DMS114 treated with DMSO at 0.1 percent for 48 hours (cell line): ENCODE measurements around the gene SPCS2.
"Not testable (repeated sequence)": the region's sequence is repeated elsewhere in the genome, so short reads cannot be mapped to it uniquely, and the experiment has no call there.

ENCODE experiments used
- DNase-seq: peaks from one replicate; lab custom pipeline; 2025; ENCODE audit not compliant: unreplicated experiment; lab: John Stamatoyannopoulos, UW

Gene SPCS2

DNA sequence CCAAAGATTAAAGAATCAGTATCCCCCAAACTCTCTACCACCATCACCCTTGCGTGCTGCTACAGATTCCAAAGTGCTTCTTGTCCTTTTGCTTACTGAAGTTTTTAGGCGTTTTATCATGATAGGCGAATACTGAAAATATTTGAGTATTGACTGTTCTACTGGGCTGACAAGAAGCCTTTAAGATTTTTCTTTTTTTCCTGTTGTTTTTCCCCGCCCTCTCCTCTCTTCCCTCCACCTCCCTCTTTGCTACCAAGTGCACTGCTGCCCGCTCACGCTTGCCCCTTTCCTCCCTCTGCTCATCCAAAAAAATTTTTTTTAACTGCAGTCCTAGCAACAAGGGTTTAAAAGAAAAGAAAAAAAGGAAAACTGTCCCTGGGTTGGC, 679 bp downstream of the SPCS2 start:
- DNase-seq: no peak

GRCh38 chr11:74950374-74950969, 1.4 kb downstream of the SPCS2 start:
- DNase-seq: no peak

GRCh38 chr11:74951226-74951625, 2.2 kb downstream of the SPCS2 start:
- DNase-seq: no peak

- DNase-seq: no peak
Observed at GRCh38 chr11:74952752-74953151, 3.7 kb downstream of the SPCS2 start.

DNA sequence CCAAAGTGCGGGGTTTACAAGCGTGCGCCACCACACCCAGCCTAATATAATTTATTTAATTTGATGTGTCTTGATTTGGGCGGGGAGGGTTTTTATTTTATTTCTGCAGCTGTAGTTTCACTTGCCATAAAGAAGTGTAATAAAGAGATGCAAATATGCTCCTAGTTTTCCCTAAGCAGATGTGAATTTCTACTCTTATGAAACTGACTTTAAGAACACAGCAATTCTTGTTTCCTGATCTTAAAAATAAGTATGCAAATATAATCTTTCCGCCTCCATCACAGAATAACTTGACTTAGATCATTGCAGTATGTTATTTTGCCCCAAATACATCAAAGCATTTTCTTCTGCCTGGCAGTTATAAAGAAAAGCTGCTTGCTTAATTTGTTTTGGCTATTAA, 4.4 kb downstream of the SPCS2 start:
- DNase-seq: no peak

DNA sequence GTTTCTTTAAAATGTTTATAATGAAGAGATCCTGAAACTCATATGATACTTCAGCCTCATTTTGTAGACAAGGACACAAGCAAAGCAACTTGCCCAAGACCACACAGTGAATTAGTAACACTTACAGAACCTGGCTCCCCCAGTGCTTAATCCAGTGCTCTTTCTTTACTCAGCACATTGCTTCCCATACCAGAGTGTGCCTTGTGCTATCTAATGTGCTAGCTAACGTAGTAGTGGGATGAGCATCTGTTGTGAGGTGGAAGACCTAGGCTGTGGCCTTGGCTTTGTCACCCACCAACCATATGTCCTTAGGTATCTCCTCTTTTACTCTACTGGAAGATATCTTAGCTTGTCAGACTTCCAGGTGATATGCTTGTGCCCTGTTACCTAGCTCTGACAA, 5.1 kb downstream of the SPCS2 start:
- DNase-seq: no peak

GRCh38 chr11:74956397-74957015, 7.4 kb downstream of the SPCS2 start:
- DNase-seq: no peak

DNA sequence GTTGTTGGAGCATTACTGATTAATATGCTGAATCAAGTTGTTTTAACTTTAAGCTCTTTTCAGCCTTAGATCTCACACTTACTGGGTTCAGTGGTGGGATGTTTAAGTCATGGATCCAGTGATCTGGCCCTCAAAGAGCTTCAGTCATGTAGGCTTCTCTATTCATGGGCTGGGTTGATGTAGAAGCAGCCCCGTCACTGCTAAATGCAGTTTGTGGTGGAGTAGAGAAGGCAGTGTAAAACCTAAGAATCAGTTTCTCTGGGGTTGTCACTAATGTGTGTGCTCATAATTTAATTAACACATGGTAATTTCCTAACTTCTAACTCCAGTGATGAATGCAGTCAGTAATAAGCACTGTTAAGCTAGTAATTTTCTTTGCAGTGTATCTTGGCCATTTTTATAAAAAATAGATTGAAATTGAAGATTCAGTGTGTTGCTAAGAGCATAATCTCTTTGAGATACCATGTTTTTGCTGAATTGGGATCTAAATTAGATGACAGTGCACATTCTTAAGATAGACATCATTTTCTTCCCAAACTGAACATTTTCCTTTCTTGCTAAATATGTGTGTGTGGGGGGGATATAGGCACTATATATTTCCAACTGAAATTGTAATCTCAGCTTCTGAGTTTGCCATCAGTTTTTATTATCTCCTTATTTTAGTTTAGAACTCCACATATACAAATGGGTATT, 9.0 kb downstream of the SPCS2 start:
- no peak for DNase-seq

GRCh38 chr11:74960128-74960527, 11.1 kb downstream of the SPCS2 start:
- not testable (repeated sequence) for DNase-seq

GRCh38 chr11:74966651-74967050, 17.6 kb downstream of the SPCS2 start:
- no peak for DNase-seq

- no peak for DNase-seq
Observed at GRCh38 chr11:74970852-74971395, 21.9 kb downstream of the SPCS2 start.

GRCh38 chr11:74971424-74971823, 22.4 kb downstream of the SPCS2 start:
- no peak for DNase-seq

- DNase-seq: no peak
Observed at GRCh38 chr11:74978041-74978440, 29.0 kb downstream of the SPCS2 start.

DNA sequence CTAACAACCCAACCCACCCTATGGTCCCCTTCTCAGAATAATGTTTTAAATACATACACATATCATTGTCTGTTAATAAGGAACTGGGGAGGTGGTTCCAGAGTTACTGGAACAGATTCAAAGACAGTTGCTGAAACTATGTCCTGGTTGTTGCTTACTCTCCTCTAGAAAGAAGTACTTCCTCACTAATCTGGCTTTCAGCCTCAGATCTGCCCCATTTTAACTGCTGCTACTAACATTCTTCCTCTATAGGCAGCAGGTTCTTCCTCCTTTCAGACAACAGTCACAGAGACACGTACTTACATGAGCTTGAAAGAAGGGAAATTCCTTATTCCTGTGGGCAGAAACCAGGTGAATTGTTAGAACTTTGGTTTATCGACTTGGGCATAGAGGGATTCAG, 31.6 kb downstream of the SPCS2 start:
- DNase-seq: no peak

DNA sequence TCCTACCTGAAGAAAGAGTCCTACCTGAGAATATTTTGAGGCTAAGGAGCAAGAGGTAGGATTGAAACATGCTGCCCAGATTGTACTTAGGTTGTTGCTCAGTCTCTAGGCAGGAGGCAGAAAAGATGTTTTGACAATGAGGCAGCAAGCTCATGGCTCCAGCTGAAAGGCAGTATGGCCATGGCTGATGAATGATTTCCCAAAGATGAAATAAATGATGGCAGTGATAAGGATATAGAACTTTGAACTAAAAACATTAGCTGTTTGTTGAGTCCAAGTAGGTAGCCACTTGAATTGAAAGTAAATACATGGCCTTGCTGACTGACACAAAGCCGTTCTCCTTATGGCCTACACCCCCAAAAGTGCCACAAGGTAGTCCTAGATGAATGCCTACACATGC, 32.8 kb downstream of the SPCS2 start:
- DNase-seq: no peak

GRCh38 chr11:74984070-74984469, 35.0 kb downstream of the SPCS2 start:
- no peak for DNase-seq

- no peak for DNase-seq
Observed at GRCh38 chr11:74984730-74985129, 35.7 kb downstream of the SPCS2 start.

DNA sequence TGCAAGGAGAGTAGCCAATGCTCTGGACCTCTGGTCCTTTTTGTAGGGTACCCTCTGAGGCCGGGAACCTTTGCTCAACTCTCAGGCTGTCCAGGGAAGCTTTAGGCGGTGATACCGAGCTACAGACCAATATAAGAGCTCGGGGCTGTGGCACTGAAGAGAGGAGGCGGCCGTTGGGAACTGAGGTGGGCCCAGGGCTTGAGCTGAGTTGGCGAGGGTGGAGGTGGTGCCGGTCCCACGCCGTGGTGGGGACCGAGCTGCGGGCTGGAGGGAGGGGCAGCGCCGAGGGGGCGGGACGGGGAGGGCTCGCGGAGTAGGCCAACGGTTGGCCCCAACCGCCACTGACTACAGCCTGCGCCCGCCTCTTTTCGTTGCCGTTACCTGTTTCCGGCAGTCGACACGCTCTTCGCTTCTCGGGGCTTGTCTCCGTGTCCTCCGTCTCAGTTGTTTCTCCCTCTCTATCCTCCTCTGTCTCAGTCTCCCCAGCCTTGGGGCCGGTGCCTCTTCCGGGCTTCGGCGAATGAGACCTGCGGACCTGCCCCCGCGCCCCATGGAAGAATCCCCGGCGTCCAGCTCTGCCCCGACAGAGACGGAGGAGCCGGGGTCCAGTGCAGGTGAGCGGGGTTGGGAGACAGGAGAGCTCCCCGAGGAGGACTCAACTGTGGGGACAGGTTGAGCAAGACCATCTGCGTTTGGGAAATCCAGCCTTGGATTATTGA, 39.6 kb downstream of the SPCS2 start, which contains the start of gene NEU3:
TSS of gene NEU3 (plus strand) at position 393 of the 719 bp plus-strand sequence. CDS start at position 521, 128 bp downstream.
- peak; percentile 59 for DNase-seq

GRCh38 chr11:74989260-74989638, 40.2 kb downstream of the SPCS2 start:
- no peak for DNase-seq

DNA sequence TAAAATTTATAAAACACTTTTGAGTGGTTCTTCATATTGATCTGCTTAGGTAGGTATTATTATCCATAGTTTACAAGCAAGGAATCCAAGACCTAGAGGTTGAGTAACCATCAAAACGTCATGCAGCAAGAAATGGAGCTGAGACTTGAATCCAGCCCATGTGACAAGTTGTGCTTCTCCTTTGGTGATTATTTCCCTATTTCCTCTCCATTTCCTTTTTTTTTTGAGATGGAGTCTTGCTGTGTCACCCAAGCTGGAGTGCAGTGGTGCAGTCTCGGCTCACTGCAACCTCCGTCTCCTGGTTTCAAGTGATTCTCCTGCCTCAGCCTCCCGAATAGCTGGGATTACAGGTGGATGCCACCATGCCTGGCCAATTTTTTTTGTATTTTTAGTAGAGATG, 41.1 kb downstream of the SPCS2 start:
- DNase-seq: not testable (repeated sequence)

- no peak for DNase-seq
Observed at GRCh38 chr11:74990941-74991340, 41.9 kb downstream of the SPCS2 start.

- no peak for DNase-seq
Observed at GRCh38 chr11:74992852-74993251, 43.8 kb downstream of the SPCS2 start.
